Keratinocyte (primary cell): ENCODE measurements around the gene KCNQ2. TPM values are rescaled to one million over a fixed set of nuclear protein-coding genes. Genes with fewer than 3 reads are reported as not detected.

Source experiments
- DNase-seq: peaks from one replicate; pipeline ENCODE4 v3.0.0-alpha.2; 2011; ENCODE audit warnings: low read depth, missing footprints, low spot score
- FAIRE-seq: peaks from 2 replicates; lab custom pipeline; 2011; peaks lifted over from hg19 to GRCh38; lab: Jason Lieb, UNC
- H2AFZ ChIP-seq: 2 replicates; pipeline ENCODE4 v1.6.0; 2012; ENCODE audit warnings: low read length, control low read depth, inconsistent platforms; ENCODE audit not compliant: control insufficient read depth
- H3K27ac ChIP-seq: 2 replicates; pipeline ENCODE4 v1.5.1; 2011; ENCODE audit warnings: low read length; ENCODE audit not compliant: control insufficient read depth, insufficient read depth
- H3K27me3 ChIP-seq: 3 replicates; pipeline ENCODE4 v1.6.0; 2011; ENCODE audit warnings: low read length; ENCODE audit not compliant: control insufficient read depth, insufficient read depth; ENCODE audit errors: extremely low read depth
- H3K36me3 ChIP-seq, 2 experiments: 2 replicates in 1 of 2; 3 replicates in 1 of 2; pipeline ENCODE4 v1.5.1; 2011; ENCODE audit warnings: low read length in 2 of 2, mild to moderate bottlenecking in 1 of 2; ENCODE audit not compliant: control insufficient read depth in 2 of 2, insufficient read depth in 2 of 2; ENCODE audit errors: extremely low read depth in 1 of 2
- H3K4me1 ChIP-seq: 3 replicates; pipeline ENCODE4 v1.5.1; 2011; ENCODE audit warnings: low read length; ENCODE audit not compliant: control insufficient read depth, insufficient read depth; ENCODE audit errors: extremely low read depth
- H3K4me2 ChIP-seq: 3 replicates; pipeline ENCODE4 v1.6.0; 2011; ENCODE audit warnings: low read depth, low read length; ENCODE audit not compliant: control insufficient read depth, insufficient read depth; ENCODE audit errors: extremely low read depth
- H3K4me3 ChIP-seq, 3 experiments: fragments of 200-600 bp in 1 of 3; sonication (generic) in 1 of 3; 2 replicates in 2 of 3; 3 replicates in 1 of 3; pipeline ENCODE4 v1.5.1; 2011 to 2016; ENCODE audit warnings: low read length in 3 of 3, mild to moderate bottlenecking in 3 of 3, control low read depth in 2 of 3, inconsistent platforms in 1 of 3, low read depth in 1 of 3, mixed read lengths in 1 of 3, mixed run types in 1 of 3, moderate library complexity in 1 of 3; ENCODE audit not compliant: control insufficient read depth in 2 of 3, insufficient read depth in 2 of 3; ENCODE audit errors: extremely low read depth in 1 of 3
- H3K79me2 ChIP-seq: 2 replicates; pipeline ENCODE4 v1.6.0; 2012; ENCODE audit warnings: low read length; ENCODE audit not compliant: control insufficient read depth, insufficient read depth
- H3K9ac ChIP-seq: 3 replicates; pipeline ENCODE4 v1.6.0; 2011; ENCODE audit warnings: low read length; ENCODE audit not compliant: control insufficient read depth, insufficient read depth; ENCODE audit errors: extremely low read depth
- H3K9me1 ChIP-seq: 3 replicates; pipeline ENCODE4 v1.6.0; 2011; ENCODE audit warnings: low read length; ENCODE audit not compliant: control insufficient read depth, insufficient read depth; ENCODE audit errors: extremely low read depth
- H3K9me3 ChIP-seq: 2 replicates; pipeline ENCODE4 v1.5.1; 2012; ENCODE audit warnings: low read depth, low read length; ENCODE audit not compliant: control insufficient read depth
- H4K20me1 ChIP-seq: 3 replicates; pipeline ENCODE4 v1.6.0; 2011; ENCODE audit warnings: low read length; ENCODE audit not compliant: control insufficient read depth, insufficient read depth; ENCODE audit errors: extremely low read depth
- EZH2 ChIP-seq: IDR thresholded peaks from one replicate; pipeline ENCODE4 v1.6.1; 2012; ENCODE audit warnings: inconsistent platforms, mild to moderate bottlenecking, low read length, moderate library complexity
- dilution Hi-C: fragments of 300-500 bp; cut with MboI; formaldehyde crosslinking; loops from one replicate; pipeline ENCODE4 v1.7.0; 2020; ENCODE audit warnings: low sequenced_read_pairs; ENCODE audit not compliant: extremely low pct_ligation_motif_present
- polyA plus RNA-seq, 5 experiments: library from polyadenylated mRNA; depleted of rRNA in 3 of 5; stranded (reverse) in 3 of 5; stranded (forward) in 1 of 5; unstranded in 1 of 5; fragments of >200 nt; gene quantifications; 1 replicate in 1 of 5; 2 replicates in 3 of 5; 3 replicates in 1 of 5; pipeline versions ENCODE4 v1.2.1 to v1.2.3, GENCODE V29; 2011 to 2012; ENCODE audit warnings: missing spikeins in 2 of 5, low read depth in 1 of 5, low replicate concordance in 1 of 5
- TF ChIP-seq, protein P1 (sequence below), 3 experiments: IDR thresholded peaks in 1 of 3; conservative IDR thresholded peaks in 1 of 3; optimal IDR thresholded peaks in 1 of 3; 2 replicates in 2 of 3; 3 replicates in 1 of 3; pipeline versions ENCODE3 to v1.5.1; 2011; ENCODE audit warnings: low read length in 3 of 3, mild to moderate bottlenecking in 3 of 3, moderate library complexity in 2 of 3, control low read depth in 1 of 3, inconsistent platforms in 1 of 3; ENCODE audit not compliant: insufficient read depth in 2 of 3; ENCODE audit errors: extremely low read depth in 1 of 3

The KCNQ2 gene
- polyA plus RNA-seq, 1 donor (not counting 4 experiments of a cell fraction or from before 2014, with no cell fraction given): not detected

- Histone ChIP-seq H3K4me3 (no peak overlapping the region), H3K27me3 (peaks cover 35% of the 10 kb centered on the region), H3K36me3 (no peaks in the 10 kb centered on the region), H3K9me1 (no peaks in the 10 kb centered on the region), H4K20me1 (no peaks in the 10 kb centered on the region), H2AFZ (no peak overlapping the region), H3K4me2 (no peak overlapping the region), H3K9ac (no peak overlapping the region), H3K4me1 (peaks cover 2% of the 10 kb centered on the region), H3K27ac (no peak overlapping the region), H3K9me3 (no peaks in the 10 kb centered on the region), H3K79me2 (no peaks in the 10 kb centered on the region)
- TF ChIP-seq EZH2: no peak
- TF ChIP-seq, protein P1, sequence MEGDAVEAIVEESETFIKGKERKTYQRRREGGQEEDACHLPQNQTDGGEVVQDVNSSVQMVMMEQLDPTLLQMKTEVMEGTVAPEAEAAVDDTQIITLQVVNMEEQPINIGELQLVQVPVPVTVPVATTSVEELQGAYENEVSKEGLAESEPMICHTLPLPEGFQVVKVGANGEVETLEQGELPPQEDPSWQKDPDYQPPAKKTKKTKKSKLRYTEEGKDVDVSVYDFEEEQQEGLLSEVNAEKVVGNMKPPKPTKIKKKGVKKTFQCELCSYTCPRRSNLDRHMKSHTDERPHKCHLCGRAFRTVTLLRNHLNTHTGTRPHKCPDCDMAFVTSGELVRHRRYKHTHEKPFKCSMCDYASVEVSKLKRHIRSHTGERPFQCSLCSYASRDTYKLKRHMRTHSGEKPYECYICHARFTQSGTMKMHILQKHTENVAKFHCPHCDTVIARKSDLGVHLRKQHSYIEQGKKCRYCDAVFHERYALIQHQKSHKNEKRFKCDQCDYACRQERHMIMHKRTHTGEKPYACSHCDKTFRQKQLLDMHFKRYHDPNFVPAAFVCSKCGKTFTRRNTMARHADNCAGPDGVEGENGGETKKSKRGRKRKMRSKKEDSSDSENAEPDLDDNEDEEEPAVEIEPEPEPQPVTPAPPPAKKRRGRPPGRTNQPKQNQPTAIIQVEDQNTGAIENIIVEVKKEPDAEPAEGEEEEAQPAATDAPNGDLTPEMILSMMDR (optimal IDR thresholded peaks at IDR 0.05 in 1 of 3, IDR thresholded peaks at IDR 0.05 in 1 of 3, conservative IDR thresholded peaks at IDR 0.05 in 1 of 3; ENCODE audit: extremely low read depth in 1 of 3, insufficient read depth in 2 of 3, low read length in 3 of 3): no peak
- FAIRE-seq (no peak), DNase-seq (no peak)
- dilution Hi-C loops: no loop called here
Measured at GRCh38 chr20:63493563-63494020, 21.1 kb upstream of the KCNQ2 start.

DNA sequence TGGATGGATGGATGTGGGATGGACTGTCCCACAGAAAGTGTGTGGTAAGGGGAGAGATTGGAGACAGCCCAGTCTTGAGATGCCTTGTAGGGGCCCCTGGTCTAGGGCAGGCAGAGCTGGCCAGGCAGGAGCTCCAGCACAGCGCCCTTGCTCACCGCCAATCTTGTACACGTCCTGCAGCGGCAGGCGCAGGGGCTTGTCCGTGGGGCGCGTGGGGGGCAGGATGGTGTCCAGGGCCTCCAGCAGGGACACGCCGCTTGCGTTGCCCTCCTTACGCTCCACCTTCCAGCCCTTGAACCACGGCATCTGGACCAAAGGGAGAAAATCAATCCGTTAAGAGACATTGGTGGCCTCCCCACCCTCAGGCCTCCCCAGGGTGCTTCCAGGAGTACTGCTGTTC, 20.5 kb upstream of the KCNQ2 start:
- Histone ChIP-seq H3K9ac (no peak overlapping the region), H3K27me3 (peaks cover 34% of the 10 kb centered on the region), H4K20me1 (no peaks in the 10 kb centered on the region), H3K9me1 (no peaks in the 10 kb centered on the region), H3K9me3 (no peaks in the 10 kb centered on the region), H3K27ac (no peak overlapping the region), H3K4me3 (no peak overlapping the region), H3K36me3 (no peaks in the 10 kb centered on the region), H3K79me2 (no peaks in the 10 kb centered on the region), H3K4me1 (peaks cover 2% of the 10 kb centered on the region), H3K4me2 (no peak overlapping the region), H2AFZ (no peak overlapping the region)
- dilution Hi-C loops: no loop called here
- no peak for DNase-seq
- TF ChIP-seq, protein P1 (optimal IDR thresholded peaks at IDR 0.05 in 1 of 3, IDR thresholded peaks at IDR 0.05 in 1 of 3, conservative IDR thresholded peaks at IDR 0.05 in 1 of 3; ENCODE audit: extremely low read depth in 1 of 3, insufficient read depth in 2 of 3, low read length in 3 of 3): no peak
- no peak for TF ChIP-seq EZH2
- no peak for FAIRE-seq
